Kidney capillary endothelial cell (primary cell): ENCODE data around the gene APOBEC3G.
A peak's percentile ranks its signal among the peaks of the same experiment; 100 is the strongest.

Experiments
- DNase-seq: peaks from one replicate; pipeline ENCODE4 v3.0.0-alpha.2; 2018; ENCODE audit warnings: low spot score

The APOBEC3G gene

GRCh38 chr22:39125622-39126021, 48.5 kb downstream of the APOBEC3G start:
- no peak for DNase-seq

GRCh38 chr22:39128508-39128907, 51.4 kb downstream of the APOBEC3G start:
- no peak for DNase-seq

- DNase-seq = no peak
Measured at GRCh38 chr22:39129081-39129480, 52.0 kb downstream of the APOBEC3G start.

GRCh38 chr22:39129746-39130145, 52.7 kb downstream of the APOBEC3G start:
- no peak for DNase-seq

GRCh38 chr22:39130152-39130704, 53.2 kb downstream of the APOBEC3G start:
- DNase-seq = no peak

GRCh38 chr22:39130892-39131855, 54.1 kb downstream of the APOBEC3G start:
- no peak for DNase-seq

GRCh38 chr22:39132281-39132680, 55.2 kb downstream of the APOBEC3G start:
- no peak for DNase-seq

- DNase-seq = no peak
Measured at GRCh38 chr22:39132871-39133524, 55.9 kb downstream of the APOBEC3G start.

- DNase-seq = no peak
Measured at GRCh38 chr22:39133871-39134270, 56.8 kb downstream of the APOBEC3G start.

- no peak for DNase-seq
Measured at GRCh38 chr22:39134366-39135091, 57.5 kb downstream of the APOBEC3G start.

- peak; percentile 40 for DNase-seq
Measured at GRCh38 chr22:39135092-39135896, 58.2 kb downstream of the APOBEC3G start.

- no peak for DNase-seq
Measured at GRCh38 chr22:39136317-39136716, 59.2 kb downstream of the APOBEC3G start.
